ENCODE measurements around the gene ILRUN. TPM values are rescaled to one million over a fixed set of nuclear protein-coding genes. Genes with fewer than 3 reads are reported as not detected.

ILRUN gene
- total and polyA plus RNA-seq, 9 of the 15 experiments (the other 6 are each of a cell fraction or from before 2014, with no cell fraction given), result 24.9 to 78.9 (median 53.4) TPM

GRCh38 chr6:34671801-34672656 lies 24.5 kb downstream of the ILRUN start:
- peak; percentile 84 to 92 (median 87) for DNase-seq (ENCODE audit: extremely low read depth in 1 of 4, low spot score in 3 of 4)
- BruUV-seq (replicated peaks), result no TSS peak
- H3K9ac ChIP-seq (ENCODE audit: insufficient read depth in 1 of 2, low read depth in 2 of 2, low read length in 2 of 2), result peak overlapping the region in 1 of 2 experiments; percentile 61; a peak in 3 of 4 replicates
- H3K79me2 ChIP-seq (ENCODE audit: control insufficient read depth, insufficient read depth, low read length), result peaks cover 99% of the 10 kb centered on the region
- intact Hi-C loops (cut with micrococcal nuclease), result no loop called here
- ChIA-PET CTCF (ENCODE audit: low intra/inter-chr PET ratio) (no interaction called here), POLR2A (interaction anchor here (0.6 to 3.6 kb wide), 8 partner anchors 8 to 1962 kb away, joined by 3 to 15 read pairs (median 4); partner anchors contain the start of gene BLTP3A)
- peak overlapping the region; percentile 27; the same call in 1 of the 2 replicates for H2AFZ ChIP-seq (ENCODE audit: low read depth, low read length)
- no peak overlapping the region for H3K4me3 ChIP-seq
- no peaks in the 10 kb centered on the region for H3K9me3 ChIP-seq (replicated peaks; ENCODE audit: control insufficient read depth, insufficient read depth, low read depth, low read length)
- H3K4me1 ChIP-seq (replicated peaks in 1 of 2; ENCODE audit: control insufficient read depth in 2 of 2, insufficient read depth in 2 of 2, low read length in 2 of 2), result peaks cover 15 to 40% of the 10 kb centered on the region in 2 experiments
- WGBS (ENCODE audit: insufficient coverage, low coverage, missing lambda C conversion rate), result 44% methylated on average over 8 of the region's 8 CpGs
- no peaks in the 10 kb centered on the region; the same call in 1 of the 2 replicates for H4K20me1 ChIP-seq (replicated peaks; ENCODE audit: control insufficient read depth, insufficient read depth, low read length)
- peak; percentile 94 for FAIRE-seq
- in situ Hi-C loops (cut with MboI), result no loop called here
- peak; percentile 98 for ATAC-seq
- H3K9me1 ChIP-seq (ENCODE audit: control insufficient read depth, insufficient read depth, low read length), result no peaks in the 10 kb centered on the region
- H3K4me2 ChIP-seq (ENCODE audit: insufficient read depth, low read length), result peak overlapping the region; percentile 62
- H3K27ac ChIP-seq (ENCODE audit: extremely low read depth, low read depth, low read length), result peak overlapping the region; percentile 82
- H3K36me3 ChIP-seq (ENCODE audit: control insufficient read depth, insufficient read depth, low read length), result peaks cover 24% of the 10 kb centered on the region; the same call in 2 of the 3 replicates
- H3K27me3 ChIP-seq (ENCODE audit: control insufficient read depth in 2 of 2, insufficient read depth in 2 of 2, low read length in 2 of 2), result no peaks in the 10 kb centered on the region
- TF ChIP-seq SRSF1 (IDR thresholded peaks at IDR 0.05; ENCODE audit: low read depth, low read length) (no peak), XRCC4 (IDR thresholded peaks at IDR 0.05; ENCODE audit: extremely low read depth, insufficient read depth, insufficient read length) (no peak), ZNF507 (tag; conservative IDR thresholded peaks at IDR 0.05) (no peak), NFE2 (IDR thresholded peaks at IDR 0.05; ENCODE audit: low read depth) (peak; percentile 44), ELF4 (CRISPR knock-in tag; IDR thresholded peaks at IDR 0.05) (no peak), JUN (IDR thresholded peaks at IDR 0.05; ENCODE audit: borderline replicate concordance, low read depth, low read length) (no peak), JUN (CRISPR knock-in tag; IDR thresholded peaks at IDR 0.05; ENCODE audit: borderline replicate concordance) (no peak), MTA2 (IDR thresholded peaks at IDR 0.05; ENCODE audit: low read depth) (no peak), OTX1 (CRISPR knock-in tag; IDR thresholded peaks at IDR 0.05) (no peak), BRCA1 (IDR thresholded peaks at IDR 0.05) (no peak), BRCA1 (CRISPR knock-in tag; IDR thresholded peaks at IDR 0.05) (no peak), ZBTB17 (CRISPR knock-in tag; IDR thresholded peaks at IDR 0.05) (no peak), TGIF2 (CRISPR knock-in tag; IDR thresholded peaks at IDR 0.05) (no peak), RAD51 (IDR thresholded peaks at IDR 0.05; ENCODE audit: borderline replicate concordance, low read depth) (no peak), ZFP1 (CRISPR knock-in tag; IDR thresholded peaks at IDR 0.05) (no peak), RB1 (IDR thresholded peaks at IDR 0.05; ENCODE audit: low read depth) (no peak), MEF2D (tag; conservative IDR thresholded peaks at IDR 0.05; ENCODE audit: low read depth) (no peak), KAT7 (CRISPR knock-in tag; IDR thresholded peaks at IDR 0.05; ENCODE audit: borderline replicate concordance) (no peak), STAT5A (IDR thresholded peaks at IDR 0.05; ENCODE audit: borderline replicate concordance, low read length) (no peak), TCF7L2 (IDR thresholded peaks at IDR 0.05; ENCODE audit: low read depth, low read length) (no peak), DLX4 (CRISPR knock-in tag; IDR thresholded peaks at IDR 0.05) (no peak), DACH1 (IDR thresholded peaks at IDR 0.05; ENCODE audit: partially characterized antibody) (no peak), PHTF2 (CRISPR knock-in tag; IDR thresholded peaks at IDR 0.05) (no peak)
- TF ChIP-seq, protein P1, sequence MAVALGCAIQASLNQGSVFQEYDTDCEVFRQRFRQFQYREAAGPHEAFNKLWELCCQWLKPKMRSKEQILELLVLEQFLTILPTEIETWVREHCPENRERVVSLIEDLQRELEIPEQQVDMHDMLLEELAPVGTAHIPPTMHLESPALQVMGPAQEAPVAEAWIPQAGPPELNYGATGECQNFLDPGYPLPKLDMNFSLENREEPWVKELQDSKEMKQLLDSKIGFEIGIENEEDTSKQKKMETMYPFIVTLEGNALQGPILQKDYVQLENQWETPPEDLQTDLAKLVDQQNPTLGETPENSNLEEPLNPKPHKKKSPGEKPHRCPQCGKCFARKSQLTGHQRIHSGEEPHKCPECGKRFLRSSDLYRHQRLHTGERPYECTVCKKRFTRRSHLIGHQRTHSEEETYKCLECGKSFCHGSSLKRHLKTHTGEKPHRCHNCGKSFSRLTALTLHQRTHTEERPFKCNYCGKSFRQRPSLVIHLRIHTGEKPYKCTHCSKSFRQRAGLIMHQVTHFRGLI (CRISPR knock-in tag; IDR thresholded peaks at IDR 0.05), result no peak

Data from K562 (cell line).